Stimulated activated CD8-positive, alpha-beta memory T cell treated with anti-CD3 and anti-CD28 coated beads, Interleukin-12 subunit alpha, Interleukin-12 subunit beta, amount 100 ng/mL, for 1 hour (primary cell): ENCODE measurements around the gene HBA1.
"Not testable (repeated sequence)": the region's sequence is repeated elsewhere in the genome, so short reads cannot be mapped to it uniquely, and the experiment has no call there.

Experiments used
- DNase-seq: peaks from one replicate; pipeline ENCODE4 v3.0.0-alpha.2; 2020; ENCODE audit warnings: low read depth

The HBA1 gene

GRCh38 chr16:176477-177382 is at the start of gene HBA1:
Gene HBA1 (plus strand): TSS chr16:176680. CDS start chr16:176717, 37 bp downstream.
- not testable (repeated sequence) for DNase-seq

- DNase-seq = no peak
Measured at GRCh38 chr16:129075-129474, 47.4 kb upstream of the HBA1 start.

GRCh38 chr16:130533-131173 is 45.8 kb upstream of the HBA1 start:
- no peak for DNase-seq

GRCh38 chr16:132120-132519 is 44.4 kb upstream of the HBA1 start:
- DNase-seq = no peak

DNA sequence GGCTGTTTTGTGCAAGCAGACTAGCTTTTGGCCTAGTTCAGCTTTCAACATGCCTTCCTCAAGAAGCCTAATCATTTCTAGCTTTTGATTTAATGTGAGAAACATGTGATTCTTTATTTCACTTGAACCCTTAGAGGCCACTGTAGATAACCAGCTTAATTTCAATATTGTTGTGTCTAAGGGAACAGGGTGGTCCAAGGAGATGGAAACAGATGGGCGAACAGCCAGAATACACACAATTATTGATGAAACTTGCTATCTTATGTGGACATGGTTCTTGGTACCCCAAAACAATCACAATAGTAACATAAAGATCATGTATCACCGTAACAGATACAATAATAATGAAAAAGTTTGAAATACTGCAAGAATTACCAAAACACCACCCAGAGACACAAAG is 42.8 kb upstream of the HBA1 start:
- DNase-seq = no peak

DNA sequence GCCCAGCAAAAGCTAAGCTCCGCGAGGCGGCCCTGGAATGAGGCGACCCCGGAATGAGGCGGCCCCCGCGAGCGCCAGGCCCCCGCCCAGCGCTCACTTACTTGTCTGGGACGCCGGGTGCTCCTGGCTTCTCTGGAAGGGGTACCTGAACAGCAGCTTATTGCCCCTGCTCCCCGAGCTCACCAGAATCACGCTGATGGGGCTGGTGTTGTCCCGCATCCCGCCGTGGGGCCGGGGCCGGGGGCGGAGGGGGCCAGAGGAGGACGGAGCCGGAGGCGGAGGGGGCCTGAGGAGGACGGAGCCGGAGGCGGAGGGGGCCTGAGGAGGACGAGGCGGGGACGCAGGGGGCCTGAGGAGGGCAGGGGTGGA is 38.4 kb upstream of the HBA1 start:
- no peak for DNase-seq

DNA sequence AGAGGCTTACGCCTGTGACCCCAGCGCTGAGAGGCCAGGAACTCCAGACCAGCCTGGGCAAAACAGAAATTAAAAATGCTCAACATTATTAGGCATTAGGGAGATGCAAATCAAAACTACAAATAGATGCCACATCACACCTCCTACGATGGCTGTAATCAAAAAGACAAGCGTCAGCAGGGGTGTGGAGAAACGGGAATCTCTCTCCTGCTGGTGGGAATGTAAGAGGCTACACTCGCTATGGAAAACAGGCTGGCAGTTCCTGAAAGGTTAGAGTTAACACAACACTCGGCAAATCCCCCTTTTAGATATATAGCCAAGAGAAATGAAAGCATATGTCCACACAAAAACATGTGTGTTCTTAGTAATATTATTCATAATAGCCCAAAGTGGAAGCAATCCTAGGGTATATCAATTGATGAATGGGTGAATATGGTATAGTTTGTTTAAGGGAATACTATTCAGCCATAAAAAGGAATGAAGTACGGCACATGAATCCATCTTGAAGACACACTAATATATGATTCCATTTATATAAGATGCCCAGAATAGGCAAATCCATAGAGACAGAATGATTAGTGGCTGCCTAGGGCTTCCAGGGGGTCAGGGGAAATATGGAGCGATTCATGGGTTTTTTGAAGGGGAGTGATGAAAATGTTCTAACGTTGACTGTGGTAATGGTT is 36.2 kb upstream of the HBA1 start:
- DNase-seq = no peak

- DNase-seq = no peak
Measured at GRCh38 chr16:142405-142967, 34.0 kb upstream of the HBA1 start.

DNA sequence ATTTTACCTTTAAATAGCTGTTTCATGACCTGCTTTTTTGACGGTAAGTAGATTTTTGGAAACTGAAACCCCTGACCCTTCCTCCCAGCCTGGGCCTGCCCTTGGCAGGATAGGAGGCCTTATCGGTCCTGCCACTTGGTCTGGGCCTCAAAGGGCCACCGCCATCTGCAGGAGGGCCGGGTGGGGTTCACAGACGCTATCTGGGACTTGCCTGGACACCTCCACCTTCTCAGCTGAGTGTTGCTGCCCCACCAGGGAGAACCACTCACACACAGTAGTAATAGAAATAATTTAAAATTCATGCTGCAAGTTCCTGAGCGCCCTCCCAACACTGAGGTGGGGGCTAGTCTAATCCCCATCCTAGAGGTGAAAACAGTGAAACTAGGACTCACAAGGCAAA is 33.4 kb upstream of the HBA1 start:
- no peak for DNase-seq

DNA sequence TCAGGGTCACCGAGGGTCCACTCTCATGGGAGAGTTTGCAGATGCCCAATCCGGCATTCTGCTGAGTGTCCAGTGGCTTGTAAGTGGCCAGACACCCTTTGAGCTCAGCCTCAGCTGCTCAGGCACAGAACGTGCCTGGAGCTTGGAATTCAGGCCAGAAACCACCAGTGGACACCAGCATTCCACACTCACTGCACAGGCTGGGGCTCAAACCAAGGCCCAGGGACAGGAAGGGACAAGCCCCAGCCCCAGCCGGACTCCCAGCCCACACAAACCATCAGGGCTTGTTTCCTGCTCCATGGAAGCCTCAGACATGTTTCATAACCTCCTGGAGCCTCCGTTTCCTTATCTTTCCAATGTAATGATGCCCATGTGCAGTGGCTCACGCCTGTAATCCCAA is 33.0 kb upstream of the HBA1 start:
- DNase-seq = no peak

DNA sequence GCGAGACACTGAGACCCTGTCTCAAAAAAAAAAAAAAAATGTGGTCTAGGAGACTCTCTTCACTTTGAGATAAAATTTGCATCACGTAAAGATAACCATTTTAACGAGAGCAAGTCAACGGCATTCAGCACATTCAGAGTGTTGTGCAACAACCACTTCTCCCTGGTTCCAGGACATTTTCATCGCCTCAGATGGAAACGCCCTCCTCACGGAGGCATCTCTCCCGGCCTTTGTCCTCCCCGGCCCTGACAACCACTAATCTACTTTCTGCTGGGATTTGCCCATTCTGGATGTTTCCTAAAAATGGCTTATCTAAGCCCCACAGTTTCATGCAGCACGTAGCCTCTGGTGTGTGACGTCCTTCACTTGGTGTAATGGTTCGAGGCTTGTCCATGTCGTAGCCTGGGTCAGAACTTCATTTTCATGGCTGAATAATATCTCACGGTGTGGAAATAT is 31.7 kb upstream of the HBA1 start:
- DNase-seq = no peak

DNA sequence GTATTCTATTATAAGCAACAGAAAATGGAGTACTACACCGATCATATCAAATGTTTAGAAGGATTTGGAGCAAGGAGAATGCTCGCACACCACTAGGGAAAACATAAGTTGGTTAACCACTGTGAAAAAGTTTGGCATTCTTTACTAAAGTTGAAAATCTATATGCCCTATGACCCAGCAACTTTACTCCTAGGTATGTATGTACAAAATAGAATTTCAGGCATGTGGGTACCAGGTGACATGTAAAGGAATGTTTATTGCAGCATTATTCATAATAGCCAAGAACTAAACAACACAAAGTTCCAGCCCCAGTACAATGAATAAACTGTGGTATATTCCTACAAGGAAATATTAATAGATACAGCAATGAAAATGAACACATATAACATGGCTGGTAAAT is 29.8 kb upstream of the HBA1 start:
- DNase-seq = no peak

GRCh38 chr16:149024-149660 is 27.3 kb upstream of the HBA1 start:
- DNase-seq = no peak

DNA sequence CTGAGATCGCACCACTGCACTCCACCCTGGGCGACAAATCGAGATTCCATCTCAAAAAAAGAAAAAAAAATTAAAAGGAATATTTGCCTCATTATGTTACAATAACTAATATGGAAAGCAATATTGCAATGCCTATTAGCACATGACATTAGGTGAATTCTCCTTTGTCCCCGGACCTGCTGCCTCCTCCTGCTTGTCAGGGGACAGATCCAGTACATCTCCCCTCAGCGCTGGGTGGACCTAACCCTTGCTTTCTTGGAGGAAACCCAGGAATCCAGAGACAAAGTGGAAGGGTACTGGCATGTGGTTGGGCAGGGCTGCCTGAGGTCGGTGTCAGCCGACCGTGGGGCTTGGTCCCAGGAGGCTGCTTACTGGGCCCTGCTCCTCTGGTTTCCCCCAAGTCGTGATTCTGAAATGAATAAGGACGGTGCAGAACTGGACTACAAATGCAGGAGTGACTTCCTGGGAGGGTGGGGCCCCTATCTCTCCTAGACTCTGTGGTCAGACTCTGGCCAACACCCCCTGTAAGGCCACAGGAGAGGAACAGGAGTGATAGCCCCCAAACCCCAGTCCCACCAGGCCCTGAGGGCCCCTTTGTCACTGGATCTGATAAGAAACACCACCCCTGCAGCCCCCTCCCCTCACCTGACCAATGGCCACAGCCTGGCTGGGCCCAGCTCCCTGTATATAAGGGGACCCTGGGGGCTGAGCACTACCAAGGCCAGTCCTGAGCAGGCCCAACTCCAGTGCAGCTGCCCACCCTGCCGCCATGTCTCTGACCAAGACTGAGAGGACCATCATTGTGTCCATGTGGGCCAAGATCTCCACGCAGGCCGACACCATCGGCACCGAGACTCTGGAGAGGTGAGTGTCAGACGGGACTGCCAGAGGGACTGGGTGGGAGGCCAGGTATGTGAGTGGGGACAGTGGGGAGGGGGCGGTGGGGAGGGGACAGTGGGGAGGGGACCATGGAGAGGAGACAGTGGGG is 24.0 kb upstream of the HBA1 start, which contains the start of gene HBZ:
Gene HBZ, plus strand, starts transcription at position 504 of the 988 bp plus-strand sequence. Its CDS starts 266 bp downstream, at position 770.
- no peak for DNase-seq

DNA sequence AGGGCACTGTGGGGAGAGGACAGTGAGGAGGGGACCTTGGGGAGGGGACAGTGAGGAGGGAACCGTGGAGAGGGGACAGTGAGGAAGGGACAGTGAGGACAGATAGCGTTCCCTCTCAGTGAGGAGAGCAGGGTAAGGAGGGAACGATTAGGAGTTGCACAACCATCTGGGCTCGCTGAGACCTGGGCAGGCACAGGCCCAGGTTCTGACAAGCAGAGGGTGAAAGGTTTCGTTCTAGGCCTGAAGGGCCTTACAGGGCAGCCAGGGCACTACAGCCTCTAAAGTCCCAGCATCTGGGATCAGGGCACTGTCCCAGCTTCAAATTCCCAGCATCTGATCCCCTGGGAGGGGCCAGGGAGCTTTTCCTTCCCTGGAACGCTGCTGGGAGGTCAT is 23.4 kb upstream of the HBA1 start:
- not testable (repeated sequence) for DNase-seq

DNA sequence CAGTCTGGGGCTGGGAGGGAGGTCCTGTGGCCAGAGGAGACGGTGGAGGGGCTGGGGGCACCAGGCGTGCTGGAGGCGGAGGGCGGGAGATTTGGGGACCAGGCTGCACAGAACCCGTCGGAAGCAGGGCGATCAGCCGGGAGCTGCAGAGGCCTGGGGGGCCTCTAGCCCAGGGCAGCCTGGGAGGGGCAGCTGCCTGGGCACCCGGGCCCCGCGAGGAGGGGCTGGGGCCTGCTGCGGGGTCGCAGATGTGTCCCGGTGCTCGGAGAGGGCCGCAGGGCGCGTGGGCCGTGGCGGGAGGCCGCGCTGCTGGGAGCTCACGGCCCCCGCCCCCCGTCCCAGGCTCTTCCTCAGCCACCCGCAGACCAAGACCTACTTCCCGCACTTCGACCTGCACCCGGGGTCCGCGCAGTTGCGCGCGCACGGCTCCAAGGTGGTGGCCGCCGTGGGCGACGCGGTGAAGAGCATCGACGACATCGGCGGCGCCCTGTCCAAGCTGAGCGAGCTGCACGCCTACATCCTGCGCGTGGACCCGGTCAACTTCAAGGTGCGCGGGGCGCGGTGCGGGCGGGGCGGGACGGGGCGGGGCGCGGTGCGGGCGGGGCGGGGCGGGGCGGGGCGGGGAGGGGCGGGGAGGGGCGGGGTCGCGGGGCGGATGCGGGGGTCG is 22.8 kb upstream of the HBA1 start:
- not testable (repeated sequence) for DNase-seq

- no peak for DNase-seq
Measured at GRCh38 chr16:154217-155030, 22.1 kb upstream of the HBA1 start.

DNA sequence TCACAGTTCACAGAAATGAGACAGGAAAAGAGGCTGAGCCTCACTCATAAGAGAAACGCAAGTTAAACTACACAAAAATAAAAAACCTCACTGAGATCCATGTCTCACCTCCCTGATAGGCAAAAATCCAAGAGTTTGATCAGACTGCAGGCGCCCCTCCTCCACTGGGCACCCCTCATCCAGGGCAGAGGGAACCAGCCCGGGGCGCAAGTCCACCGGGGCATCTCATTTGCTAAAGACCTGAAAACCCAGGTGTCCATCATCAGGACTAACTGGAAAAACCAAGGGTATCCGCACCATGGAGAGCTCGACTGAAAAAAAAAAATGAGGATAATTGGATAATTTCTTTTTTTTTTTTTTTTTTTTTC is 21.5 kb upstream of the HBA1 start:
- no peak for DNase-seq

GRCh38 chr16:159136-159849 is 17.2 kb upstream of the HBA1 start:
- no peak for DNase-seq
